HG03108 (cell line): ENCODE measurements around the gene FOXA3.

Experiments
- ATAC-seq: cut with Tn5 transposase; IDR thresholded peaks from one replicate; pipeline ENCODE4 v1.9.1; 2021; ENCODE audit warnings: moderate library complexity; ENCODE audit not compliant: unreplicated experiment

FOXA3 gene

GRCh38 chr19:45917421-45918091 lies 53.4 kb downstream of the FOXA3 start:
- no peak for ATAC-seq

GRCh38 chr19:45918721-45919120 lies 54.6 kb downstream of the FOXA3 start:
- ATAC-seq, result no peak

GRCh38 chr19:45919678-45920077 lies 55.6 kb downstream of the FOXA3 start:
- no peak for ATAC-seq

- no peak for ATAC-seq
Observed at GRCh38 chr19:45920458-45920857, 56.3 kb downstream of the FOXA3 start.

GRCh38 chr19:45922281-45922680 lies 58.2 kb downstream of the FOXA3 start:
- ATAC-seq, result no peak
